Measurements from ENCODE around the gene WNK1.
A peak's percentile ranks its signal among the peaks of the same experiment; 100 is the strongest.
"Not testable (repeated sequence)": the region's sequence is repeated elsewhere in the genome, so short reads cannot be mapped to it uniquely, and the experiment has no call there.

WNK1 gene

GRCh38 chr12:913919-914698 lies 161.7 kb downstream of the WNK1 start:
- no peak for DNase-seq

GRCh38 chr12:915090-915489 lies 162.7 kb downstream of the WNK1 start:
- DNase-seq = no peak

DNA sequence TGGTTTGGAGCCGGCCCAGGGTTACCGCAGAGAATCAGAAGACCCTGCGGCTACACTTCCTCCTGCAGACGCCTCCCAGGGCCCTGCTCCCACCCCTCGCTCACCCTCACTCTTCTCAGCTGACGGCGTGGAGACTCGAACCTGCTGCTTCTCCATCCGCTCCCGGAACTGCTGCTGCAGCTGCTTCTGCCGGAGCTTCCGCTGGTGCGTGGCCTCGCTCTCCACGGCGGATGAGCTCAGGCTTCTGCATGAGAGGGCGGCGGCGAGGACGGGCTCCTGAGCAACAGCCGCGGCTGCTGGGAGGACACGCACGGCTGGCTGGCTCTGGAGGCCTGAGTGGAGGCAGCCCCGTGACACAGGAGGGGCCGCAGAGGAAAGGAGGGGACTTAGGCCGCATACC lies 163.9 kb downstream of the WNK1 start:
- no peak for DNase-seq

GRCh38 chr12:916712-917445 lies 164.5 kb downstream of the WNK1 start:
- DNase-seq = no peak

GRCh38 chr12:920676-921075 lies 168.3 kb downstream of the WNK1 start:
- no peak for DNase-seq

GRCh38 chr12:922285-922684 lies 169.9 kb downstream of the WNK1 start:
- no peak for DNase-seq

GRCh38 chr12:926641-927040 lies 174.3 kb downstream of the WNK1 start:
- no peak for DNase-seq

DNA sequence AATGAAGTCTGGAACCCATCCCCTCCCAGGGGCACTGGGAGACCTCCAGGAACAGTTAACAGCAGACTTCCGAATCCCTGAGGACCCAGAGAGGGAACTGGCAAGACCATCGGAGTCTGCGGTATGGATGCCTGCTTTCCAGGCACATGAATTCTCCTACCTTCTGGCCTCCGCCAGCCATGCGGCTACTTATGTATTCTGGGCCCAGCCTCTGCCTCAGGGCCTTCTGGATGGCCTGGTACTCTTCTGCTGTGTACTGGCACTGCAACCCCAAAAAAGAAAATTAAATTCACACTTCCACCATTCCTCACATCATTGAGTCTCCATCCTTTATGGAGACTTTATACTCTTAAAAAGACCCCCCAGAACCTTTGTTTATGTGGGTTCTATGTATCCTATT lies 178.7 kb downstream of the WNK1 start:
- no peak for DNase-seq

GRCh38 chr12:931591-931990 lies 179.2 kb downstream of the WNK1 start:
- no peak for DNase-seq

- DNase-seq = not testable (repeated sequence)
Observed at GRCh38 chr12:935891-936290, 183.5 kb downstream of the WNK1 start.

DNA sequence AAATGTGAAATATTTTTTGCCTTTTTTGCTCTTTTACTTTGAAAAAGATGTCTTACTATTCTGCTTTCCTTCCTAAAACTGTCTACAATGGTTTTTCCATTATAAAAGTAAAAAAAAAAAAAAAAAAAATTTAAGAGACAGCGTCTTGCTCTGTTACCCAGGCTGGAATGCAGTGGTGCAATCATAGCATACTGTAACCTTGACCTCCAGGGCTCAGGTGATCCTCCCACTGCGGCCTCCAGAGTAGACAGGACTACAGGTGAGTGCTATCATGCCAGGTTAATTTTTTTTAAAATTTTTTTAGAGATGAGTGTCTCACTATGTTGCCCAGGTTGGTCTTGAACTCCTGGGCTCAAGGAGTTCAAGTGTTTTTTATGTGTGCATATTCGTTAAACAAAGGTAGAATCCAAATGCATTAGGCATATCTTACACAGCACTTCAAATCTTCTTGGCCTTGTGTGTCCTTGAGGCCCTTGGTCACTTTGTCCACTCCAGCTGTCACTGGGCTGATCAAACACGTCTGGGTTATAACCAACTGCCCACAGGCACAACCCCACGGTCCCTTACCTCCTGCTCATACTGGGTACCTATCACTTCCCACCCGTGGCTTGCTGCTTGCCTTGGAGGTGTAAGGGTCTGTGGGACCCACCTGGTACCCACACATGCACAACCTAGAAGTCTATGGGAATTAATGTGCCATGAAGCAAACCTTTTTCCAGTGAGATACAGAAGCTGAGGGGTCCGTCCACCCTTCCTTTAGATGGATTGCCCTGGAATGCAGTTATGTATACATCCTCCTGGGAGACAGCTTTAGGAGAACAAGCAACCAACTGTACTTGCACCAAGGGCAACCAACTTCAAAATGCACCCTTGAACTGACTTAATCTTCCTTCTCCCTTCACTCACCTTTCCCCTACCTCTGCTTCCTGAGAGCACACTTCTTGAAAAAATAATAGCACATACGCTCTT lies 184.3 kb downstream of the WNK1 start:
- no peak for DNase-seq

GRCh38 chr12:938810-939209 lies 186.4 kb downstream of the WNK1 start:
- DNase-seq = no peak

- no peak for DNase-seq
Observed at GRCh38 chr12:943051-943450, 190.7 kb downstream of the WNK1 start.

GRCh38 chr12:944211-944610 lies 191.8 kb downstream of the WNK1 start:
- no peak for DNase-seq

DNA sequence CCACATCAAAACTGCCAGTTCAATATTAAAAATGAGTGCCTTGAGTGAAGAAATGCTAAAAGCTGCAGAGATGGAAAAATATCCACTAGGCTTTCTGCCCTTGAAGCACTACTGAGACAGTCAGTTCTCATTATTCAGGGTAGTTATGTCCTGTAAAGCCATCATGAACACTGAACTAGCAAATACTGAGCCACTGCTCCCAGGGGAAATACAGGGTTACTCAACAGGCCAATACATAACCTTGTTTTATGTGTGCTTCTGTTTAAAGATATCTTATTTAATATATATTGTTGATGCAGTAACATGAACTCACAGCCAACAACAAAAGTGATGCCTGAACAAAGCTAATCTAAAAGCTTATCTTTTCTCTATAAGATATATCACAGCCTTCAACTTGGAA lies 193.8 kb downstream of the WNK1 start:
- no peak for DNase-seq

DNA sequence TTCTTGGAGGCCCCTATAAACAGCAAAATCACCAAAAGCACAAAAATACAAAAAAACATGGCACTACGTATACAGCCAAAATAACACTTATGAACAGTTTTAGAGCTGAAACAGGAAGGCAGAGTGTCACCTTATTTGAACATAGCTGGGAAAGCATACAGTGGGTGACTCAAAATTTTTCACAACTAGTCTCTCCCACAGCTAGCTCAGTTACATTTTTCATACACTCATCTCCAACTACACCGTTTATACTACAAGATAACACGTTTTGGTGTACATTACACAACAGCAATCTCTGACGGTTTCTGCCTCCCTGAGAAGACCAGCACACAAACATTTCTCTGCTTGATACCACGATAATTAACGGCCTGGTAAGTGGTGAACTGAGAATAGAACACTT lies 194.3 kb downstream of the WNK1 start:
- no peak for DNase-seq

- no peak for DNase-seq
Observed at GRCh38 chr12:948238-948637, 195.9 kb downstream of the WNK1 start.

GRCh38 chr12:949453-950191 lies 197.2 kb downstream of the WNK1 start, which contains the start of gene RAD52:
RAD52 (minus strand) TSS chr12:949694; CDS start chr12:933058, 16,636 bp downstream.
- peak; percentile 96 to 99 for DNase-seq

DNA sequence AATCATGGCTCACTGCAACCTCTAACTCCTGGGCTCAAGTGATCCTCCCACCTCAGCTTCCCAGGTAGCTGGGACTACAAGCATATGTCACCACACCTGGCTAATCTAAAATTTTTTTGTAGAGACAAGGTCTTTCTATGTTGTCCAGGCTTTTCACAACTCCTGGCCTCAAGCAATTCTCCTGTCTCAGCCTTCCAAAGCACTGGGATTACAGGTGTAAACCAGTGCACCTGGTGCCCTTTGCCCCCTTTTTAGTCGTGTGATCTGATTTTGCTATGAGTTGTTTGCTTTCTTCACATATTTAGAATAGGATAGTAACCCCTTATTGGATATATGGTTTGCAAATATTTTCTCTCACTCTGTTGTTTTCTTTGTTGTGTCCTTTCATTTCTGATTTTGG lies 198.8 kb downstream of the WNK1 start:
- DNase-seq = no peak

GRCh38 chr12:953776-954175 lies 201.4 kb downstream of the WNK1 start:
- DNase-seq = no peak

GRCh38 chr12:954741-955140 lies 202.4 kb downstream of the WNK1 start:
- no peak for DNase-seq

DNA sequence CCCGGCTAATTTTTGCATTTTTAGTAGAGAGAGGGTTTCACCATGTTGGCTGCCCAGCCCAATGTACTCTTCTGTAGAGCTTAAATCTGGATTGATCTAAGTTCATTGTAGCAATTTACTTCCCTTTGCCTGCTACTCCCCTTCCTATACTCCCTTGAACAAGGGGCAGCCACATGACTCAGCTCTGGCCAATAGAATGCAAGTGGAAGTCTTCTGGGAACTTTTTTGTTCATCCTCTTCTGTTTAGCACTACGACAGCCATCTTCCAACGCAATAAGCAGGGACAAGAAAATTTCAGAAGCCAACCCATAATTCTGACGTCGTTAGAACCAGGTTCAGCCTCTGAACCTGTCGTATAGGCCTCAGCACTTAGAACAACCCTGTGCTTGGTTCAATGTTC lies 203.6 kb downstream of the WNK1 start:
- no peak for DNase-seq
